Measurements from ENCODE around the gene ARHGAP24.
A peak's percentile ranks its signal among the peaks of the same experiment; 100 is the strongest.
"Not testable (repeated sequence)": the region's sequence is repeated elsewhere in the genome, so short reads cannot be mapped to it uniquely, and the experiment has no call there.

Gene ARHGAP24

DNA sequence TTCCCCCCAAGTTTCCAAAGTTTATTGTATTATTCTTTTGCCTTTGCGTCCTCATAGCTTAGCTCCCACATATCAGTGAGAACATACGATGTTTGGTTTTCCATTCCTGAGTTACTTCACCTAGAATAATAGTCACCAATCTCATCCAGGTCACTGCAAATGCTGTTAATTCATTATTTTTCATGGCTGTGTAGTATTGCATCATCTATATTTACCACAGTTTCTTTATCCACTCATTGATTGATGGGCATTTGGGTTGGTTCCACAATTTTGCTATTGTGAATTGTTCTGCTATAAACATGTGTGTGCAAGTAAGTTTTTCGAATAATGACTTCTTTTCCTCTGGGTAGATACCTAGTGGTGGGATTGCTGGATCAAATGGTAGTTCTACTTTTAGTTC lies 43.6 kb downstream of the ARHGAP24 start:
- not testable (repeated sequence) for DNase-seq (ENCODE audit: low read depth in 2 of 2)

DNA sequence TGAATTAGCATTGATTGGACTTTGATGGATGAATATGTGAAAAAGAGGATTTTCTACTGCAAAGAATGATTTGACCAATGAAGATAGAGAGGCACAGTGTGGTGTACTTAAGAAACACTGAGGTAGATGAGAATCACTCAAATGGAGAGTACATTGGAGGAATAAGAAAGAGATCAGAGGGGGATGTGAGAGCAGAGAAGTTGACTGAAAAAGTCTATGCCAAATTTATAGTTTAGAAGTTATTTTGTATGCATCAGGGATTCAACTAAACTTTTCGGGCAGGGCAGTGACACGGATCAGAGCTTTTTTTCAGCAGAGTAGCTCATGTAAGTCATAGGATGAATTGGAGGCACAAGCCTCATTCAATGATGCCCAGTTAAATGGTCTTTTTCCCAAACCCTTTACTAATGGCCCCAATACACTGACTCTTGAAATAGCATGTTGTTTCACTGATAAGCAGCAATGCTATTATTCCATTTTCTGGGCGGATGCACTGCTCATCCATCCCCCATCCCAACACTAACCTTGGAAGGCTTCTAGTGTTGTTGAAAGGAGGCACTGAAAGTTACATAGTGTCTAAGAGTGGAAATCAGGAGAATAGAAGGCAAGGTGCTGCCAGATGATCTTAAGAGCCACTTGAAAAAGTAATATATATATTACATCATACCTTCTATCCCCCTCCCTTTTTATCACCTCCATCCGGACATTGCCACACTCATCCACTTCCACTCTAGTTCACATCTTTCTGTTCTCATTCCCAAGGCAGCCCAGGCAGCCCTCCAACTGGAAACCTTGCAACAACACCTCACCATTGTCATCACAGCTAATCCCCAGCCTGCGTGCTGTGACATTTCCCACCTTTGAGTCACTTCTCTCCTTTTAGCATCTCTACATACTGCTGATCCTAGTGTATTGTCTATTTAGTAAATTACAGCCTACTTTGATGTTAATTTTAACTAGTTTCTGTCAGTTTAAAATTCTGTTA lies 46.1 kb downstream of the ARHGAP24 start:
- DNase-seq (ENCODE audit: low read depth in 2 of 2) = no peak

DNA sequence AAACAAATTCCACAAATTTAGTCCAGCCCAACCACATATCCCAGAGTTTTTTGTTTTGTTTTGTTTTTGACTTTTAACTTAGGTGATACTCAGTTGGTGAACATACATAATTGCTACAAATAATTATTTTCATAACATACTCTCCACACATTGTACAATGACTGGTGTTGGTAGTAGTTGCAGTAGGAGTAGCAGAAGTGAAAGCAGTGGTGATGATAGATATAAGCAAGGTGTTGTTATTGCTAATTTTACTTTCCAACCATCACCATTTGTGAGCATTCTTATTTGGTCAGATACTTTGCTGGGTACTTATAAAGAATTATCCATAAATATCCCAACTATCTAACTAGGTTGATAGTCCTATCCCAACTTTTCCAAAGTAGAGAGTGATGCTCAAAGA lies 47.3 kb downstream of the ARHGAP24 start:
- DNase-seq (ENCODE audit: low read depth in 2 of 2) = no peak

DNA sequence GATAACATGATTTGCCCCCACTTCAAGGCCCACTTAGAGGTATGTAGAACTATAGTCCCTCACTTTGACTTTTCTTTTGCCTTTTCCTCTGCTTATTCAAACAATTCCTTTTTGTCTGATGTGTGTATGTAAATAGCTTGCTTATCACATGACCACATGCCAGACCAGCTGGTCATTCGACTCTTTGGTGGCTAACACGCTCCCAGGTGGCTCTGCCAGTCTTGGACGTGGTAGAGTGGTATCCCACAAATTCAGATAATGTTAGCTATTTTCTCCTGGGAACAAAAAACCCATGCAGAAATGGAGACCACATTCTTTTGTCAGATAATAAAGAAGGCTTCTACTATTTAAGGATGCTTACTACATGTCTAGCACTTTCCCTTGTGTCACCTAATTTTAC lies 47.9 kb downstream of the ARHGAP24 start:
- no peak for DNase-seq (ENCODE audit: low read depth in 2 of 2)

DNA sequence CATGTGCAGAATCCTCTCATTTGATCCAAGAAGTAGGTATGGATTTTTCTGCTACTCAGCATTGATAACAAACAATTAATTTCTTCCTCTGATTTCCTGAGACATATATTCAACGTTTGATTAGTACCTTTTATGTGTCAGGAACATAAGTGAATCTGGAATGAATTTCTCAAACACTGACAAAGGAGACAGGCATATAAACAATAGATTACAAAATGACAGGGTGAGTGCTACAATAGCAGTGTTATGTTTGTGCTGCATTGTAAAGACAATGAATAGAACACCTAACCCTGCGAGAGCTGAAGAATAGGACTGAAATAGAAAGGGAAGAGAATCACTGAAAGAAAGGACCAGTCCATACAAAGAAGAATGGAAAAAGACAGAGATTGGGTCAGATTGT lies 52.9 kb downstream of the ARHGAP24 start:
- DNase-seq (ENCODE audit: low read depth in 2 of 2) = no peak

DNA sequence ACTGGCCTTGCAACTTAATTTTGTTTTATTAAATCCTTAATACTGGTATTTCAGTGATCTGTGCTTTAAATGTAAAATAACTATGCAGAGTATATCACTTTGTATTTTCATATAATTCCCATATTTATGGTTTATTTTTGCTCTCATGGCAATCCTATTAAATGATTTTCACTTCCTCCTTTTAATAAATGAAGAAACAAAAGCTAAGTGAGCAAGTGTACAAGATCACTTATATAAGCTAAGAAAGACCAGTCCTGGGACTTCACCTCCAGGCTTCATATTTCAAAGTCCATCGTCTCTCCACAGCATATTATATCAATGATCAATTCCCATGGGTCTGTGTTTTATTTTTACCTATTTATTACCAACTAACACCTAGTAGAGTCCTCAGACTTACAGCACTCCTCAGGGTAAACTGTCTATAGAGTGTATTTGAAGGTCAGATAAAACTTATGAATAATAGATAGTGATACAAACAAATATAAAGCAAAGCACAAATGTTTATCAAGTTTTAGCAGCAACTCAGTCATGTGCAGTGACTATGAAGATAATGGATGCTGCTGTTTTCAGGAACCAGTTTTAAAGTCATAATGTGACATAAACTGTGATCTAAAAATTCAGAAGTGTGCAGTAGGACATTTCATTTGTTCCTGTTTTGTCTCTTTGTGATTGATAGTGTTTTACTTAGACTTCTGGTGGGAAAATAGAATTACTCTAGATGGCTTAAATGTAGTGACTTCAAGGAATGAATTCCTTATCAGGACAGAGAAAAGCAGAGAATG lies 56.8 kb downstream of the ARHGAP24 start:
- DNase-seq (ENCODE audit: low read depth in 2 of 2) = no peak

DNA sequence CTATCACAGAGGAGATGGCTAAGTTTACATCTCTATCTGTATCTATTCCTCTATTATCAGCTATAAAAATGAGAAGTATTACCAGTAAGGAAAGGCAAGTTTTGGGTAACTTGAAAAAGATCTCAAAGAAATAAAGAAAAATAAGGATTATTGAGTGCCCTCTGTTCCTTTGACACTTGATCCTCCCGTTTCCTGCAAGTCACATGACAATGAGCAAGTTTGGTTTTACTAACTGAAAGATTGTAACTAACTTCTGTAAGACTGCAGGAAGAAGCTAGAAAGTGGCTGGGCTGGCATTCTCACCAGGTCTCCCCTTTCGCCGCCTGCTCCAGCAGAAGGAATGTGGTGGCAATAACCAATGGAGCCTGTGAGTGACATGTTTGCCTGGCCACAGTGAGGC lies 59.2 kb downstream of the ARHGAP24 start:
- DNase-seq (ENCODE audit: low read depth in 2 of 2) = no peak

DNA sequence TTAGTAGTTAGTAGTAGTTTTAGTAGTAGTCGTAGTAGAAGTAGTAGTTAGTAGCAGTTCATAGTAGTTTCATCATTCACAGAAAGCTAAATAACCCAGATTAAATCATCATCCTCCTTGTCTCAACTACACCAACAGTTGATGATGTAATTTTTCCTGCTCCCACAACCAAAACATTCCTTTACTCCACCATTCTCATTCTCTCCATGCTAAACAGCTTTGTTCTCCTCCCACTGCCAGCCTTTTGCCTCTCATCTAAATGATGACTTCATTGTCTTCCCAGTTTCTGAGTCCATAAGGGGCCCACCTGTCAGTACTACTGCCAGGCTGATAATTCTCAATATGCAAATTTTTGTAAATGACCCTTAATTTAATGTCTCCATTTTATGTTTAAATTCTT lies 68.9 kb downstream of the ARHGAP24 start:
- DNase-seq (ENCODE audit: low read depth in 2 of 2) = no peak

DNA sequence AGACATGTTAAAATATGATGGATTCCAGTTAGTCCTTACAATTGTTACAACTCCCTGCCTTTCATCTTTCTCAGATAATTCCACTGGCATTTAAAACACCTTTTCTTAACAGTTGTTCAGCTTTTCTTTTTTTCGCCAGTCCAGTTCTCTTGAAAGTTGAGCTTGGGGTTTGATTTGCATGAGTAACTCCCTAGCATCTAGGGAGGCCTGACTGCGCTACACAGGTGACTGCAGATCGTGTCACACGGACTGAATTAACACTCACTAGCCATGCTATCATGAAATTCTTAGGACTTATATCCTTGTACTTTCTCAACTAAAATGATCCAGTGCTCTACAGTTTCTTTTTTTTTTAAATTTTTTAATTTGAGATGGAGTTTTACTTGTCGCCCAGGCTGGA lies 69.8 kb downstream of the ARHGAP24 start:
- DNase-seq (ENCODE audit: low read depth in 2 of 2) = no peak

DNA sequence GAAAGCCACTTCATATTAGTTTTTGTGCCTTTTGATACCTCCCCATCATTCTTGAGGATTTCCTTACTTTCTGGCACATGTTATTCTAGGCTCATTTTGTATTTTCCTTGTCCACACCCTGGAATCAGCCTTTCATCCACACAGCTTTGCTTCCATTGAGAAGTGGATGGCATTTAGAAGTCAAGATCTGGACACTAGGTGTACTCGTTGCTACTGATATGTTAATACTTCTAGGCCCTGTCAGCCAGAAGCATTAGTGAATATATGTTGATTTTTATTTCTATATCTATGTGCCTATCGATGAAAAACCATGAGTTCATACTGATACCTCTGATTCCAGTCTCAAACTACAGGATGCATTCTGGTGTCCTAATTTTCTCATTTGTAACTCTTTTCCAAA lies 73.2 kb downstream of the ARHGAP24 start:
- no peak for DNase-seq (ENCODE audit: low read depth in 2 of 2)

DNA sequence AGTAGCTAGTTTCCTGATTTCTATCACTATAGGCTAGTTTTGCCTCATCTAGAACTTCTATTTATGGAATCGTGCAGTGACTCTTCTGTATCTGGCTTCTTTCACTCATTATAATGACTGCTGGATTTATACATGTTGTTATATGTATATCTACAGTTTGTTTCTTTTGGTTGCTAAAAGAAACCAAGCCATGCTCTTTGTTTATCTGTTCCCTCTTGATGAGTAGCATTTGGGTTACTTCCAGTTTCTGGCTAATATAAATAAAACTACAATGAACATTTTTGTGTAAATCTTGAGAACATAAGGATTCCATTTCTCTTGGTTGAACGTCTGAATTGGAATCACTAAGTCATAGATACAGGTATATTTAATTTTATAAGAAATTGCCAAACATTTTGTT lies 73.9 kb downstream of the ARHGAP24 start:
- DNase-seq (ENCODE audit: low read depth in 2 of 2) = no peak

DNA sequence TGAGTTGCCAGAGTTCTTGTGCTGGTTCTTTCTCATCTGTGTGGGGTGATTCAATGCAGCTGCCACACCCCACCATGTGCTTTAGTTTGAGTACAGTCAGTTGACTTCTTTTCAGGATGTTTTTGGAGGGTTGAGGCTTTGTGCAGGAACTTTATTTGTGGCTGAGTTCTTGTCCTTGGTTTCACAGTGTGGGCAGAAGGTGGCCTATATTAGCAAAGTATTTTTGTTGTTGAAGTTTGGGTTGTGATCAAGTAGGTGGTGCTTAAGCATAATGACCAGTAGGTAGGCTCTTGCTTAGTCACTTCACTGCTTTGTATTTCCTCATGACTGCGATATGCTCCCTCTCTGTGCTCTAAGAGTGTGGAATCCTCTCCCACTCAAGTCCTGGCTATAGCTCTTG lies 80.3 kb downstream of the ARHGAP24 start:
- no peak for DNase-seq (ENCODE audit: low read depth in 2 of 2)

DNA sequence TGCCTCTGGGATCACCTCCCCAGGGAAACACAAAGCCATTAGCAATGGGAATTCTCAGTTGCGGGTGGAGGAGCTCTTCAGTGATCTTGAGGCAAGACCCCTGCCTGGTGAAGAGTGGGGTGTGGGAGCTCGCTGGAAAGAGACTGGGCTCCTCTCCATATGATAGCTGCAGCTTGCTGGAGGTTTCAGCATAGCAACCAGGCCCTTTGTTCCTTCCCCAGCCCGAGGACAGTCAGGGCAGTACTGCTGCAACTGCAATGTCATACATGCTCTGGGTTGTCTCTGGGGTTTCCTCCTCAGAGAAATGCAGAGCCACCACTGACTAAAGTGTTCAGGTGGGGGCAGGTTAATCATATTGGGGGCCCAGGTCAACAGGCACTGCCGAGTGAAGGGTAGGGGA lies 81.3 kb downstream of the ARHGAP24 start:
- DNase-seq (ENCODE audit: low read depth in 2 of 2) = no peak

DNA sequence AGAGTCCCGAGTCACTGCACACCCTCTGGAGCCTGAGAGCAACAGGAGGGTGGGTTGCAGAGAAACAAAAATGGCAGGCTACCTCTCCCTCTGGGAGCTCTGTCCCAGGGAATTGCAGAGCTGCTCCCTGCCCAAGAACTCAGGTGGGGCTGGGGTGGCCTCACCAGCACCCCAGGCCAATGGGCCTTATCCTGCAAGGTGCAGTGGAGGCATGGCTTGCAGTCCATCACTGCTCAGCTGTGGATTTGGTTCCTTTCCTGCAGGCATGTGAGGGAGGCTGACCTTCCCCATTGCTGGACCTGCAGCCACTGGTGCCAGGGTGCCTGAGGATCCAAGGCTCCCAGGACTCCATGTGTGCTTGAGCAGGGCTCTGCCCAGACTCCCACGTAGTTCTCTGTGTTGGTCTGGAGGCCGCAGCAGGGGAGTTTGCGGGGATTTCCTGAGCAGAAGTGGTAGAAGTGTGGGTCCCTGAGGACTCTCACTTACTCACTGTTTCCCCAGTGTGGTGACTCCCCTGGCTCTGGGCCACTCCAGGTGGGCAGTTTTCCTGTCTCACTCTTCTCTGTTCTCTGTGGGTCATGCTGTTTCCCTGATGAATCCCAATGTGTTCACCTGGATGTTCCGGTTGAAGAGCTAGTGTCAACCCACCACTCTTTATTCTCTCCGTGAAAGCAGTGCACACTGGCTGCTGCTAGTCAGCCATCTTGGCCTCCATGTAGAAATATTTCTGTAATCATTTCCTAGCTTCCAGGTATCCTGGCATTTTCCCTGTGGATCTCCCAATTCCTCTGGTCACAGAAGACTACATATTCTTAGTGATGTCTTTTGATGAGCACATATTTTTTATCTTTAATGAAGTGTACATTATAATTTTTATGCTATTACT lies 82.3 kb downstream of the ARHGAP24 start:
- peak in 1 of 2 donors; percentile 4 for DNase-seq (ENCODE audit: low read depth in 2 of 2)

DNA sequence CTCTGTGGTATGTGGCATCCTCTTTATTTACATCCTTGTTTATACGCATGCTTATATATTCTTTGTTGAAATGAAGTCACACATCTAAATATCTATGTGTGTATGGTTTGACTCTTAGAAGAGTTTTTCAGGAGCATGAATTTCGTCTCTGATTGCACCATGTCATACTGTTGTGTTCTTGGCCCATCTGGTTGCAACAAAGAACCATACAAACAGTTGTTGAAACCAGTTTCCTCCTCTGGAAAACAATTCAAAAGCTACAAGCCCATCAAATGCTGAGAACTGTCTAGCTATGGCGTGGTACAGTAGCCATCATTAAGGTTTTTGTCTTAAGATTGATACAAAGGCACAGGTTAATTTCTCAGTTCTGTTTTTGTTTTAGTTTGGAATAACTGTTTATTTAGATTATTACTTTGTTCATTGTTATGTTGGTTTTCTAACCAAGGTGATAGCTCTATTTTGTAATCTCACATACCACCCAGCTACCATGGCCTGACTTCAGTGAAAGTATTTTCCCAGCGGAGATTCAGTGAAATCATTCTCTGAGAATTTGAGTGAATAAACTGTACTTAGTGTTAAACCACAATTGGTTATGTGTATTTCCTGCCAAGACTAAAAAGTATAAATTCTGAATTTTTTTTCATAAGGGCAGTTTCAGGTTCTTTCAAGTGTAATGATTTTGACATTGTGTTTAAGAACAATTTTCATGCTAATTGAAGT lies 91.0 kb downstream of the ARHGAP24 start:
- DNase-seq (ENCODE audit: low read depth in 2 of 2) = no peak

DNA sequence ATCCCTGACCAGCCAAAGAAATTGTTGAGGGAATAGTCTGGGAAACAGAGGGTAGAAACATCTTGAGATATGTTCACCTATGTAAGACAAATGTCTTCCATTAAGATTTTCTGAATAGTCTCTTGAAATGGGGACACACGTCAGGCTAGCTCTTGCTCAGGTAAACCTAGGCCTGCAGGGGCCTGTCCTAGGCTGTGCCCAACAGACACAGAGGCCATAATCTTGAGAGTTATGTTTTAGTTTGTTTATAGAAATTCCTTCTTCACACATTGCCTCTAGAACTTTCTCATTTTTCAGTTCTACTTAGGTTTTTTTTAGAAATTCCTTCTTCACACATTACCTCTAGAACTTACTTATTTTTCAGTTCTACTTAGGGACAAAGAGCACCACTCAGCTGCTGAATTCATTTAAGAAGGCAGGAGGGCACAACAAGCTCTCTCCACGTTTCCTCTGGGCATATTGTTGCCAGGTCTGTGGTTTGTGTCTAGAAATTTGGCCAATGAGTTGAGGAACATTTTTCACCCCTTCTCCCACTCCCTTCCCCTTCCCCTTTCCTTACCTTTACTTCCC lies 94.9 kb downstream of the ARHGAP24 start:
- DNase-seq (ENCODE audit: low read depth in 2 of 2) = no peak

DNA sequence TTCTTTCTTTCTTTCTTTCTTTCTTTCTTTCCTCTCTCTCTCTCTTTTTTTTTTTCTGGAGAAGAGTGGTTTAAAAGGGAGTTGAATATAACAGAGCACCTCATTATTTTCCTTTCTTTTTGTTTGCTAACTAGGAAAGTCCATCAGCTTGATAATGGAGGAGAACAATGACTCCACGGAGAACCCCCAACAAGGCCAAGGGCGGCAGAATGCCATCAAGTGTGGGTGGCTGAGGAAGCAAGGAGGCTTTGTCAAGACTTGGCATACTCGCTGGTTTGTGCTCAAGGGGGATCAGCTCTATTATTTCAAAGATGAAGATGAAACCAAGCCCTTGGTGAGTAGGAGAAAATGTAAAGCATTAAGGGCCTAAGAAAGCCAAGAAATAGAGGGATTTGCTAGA lies 95.4 kb downstream of the ARHGAP24 start:
- no peak for DNase-seq (ENCODE audit: low read depth in 2 of 2)

DNA sequence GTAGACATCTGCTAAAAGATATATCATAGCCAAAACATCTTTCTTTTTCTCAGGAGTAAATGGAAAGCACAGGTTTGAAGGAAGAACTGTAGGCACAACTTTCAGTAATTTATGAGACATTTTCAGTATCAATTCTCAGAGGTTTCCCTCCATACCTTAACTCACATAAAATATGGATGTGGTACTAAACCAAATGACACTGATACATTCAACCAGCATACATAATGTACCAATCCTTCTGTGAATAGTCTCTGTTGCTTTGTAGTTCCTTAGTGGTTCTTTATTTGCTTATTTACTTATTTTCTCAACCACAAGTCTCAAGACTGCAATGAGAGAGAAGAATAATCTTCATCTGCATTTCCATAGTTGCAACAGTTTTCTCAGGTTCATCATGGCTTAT lies 96.1 kb downstream of the ARHGAP24 start:
- DNase-seq (ENCODE audit: low read depth in 2 of 2) = no peak

DNA sequence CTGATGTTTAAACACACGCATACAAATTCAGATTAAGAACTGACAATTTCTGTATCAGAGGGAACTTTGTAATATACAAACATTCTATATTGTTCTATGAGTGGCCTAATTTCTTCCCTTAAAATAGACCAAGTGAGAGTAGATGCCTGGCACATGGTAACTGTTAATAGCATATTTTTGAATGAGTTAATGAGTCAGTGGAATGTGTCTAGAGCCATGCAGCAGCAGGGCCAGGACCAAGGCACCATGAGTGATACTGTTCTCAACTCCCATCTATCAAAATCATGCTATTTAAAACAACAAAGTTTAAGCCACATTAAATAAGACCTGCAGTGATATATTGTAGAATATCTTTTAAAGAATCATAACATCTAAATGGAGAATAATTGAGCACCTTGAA lies 98.3 kb downstream of the ARHGAP24 start:
- no peak for DNase-seq (ENCODE audit: low read depth in 2 of 2)

DNA sequence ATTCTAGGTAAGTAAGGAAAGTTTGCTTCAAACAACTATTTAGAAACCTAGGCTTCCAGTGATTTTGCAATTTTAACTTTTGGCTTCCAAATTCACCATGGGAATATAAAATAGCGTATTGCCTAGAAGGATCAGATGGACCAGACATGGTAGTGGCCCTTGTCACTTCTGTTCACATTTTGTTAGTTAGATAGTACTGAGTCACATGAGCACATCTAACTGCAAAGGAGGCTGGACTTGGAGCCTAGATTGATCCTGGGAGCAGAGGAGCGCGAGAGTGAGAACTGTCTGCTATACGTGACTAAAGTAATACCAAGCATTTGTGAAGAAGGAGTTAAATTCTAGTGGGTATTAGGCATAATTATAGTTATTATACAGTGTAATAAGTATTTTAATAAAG lies 102.4 kb downstream of the ARHGAP24 start:
- DNase-seq (ENCODE audit: low read depth in 2 of 2) = no peak

DNA sequence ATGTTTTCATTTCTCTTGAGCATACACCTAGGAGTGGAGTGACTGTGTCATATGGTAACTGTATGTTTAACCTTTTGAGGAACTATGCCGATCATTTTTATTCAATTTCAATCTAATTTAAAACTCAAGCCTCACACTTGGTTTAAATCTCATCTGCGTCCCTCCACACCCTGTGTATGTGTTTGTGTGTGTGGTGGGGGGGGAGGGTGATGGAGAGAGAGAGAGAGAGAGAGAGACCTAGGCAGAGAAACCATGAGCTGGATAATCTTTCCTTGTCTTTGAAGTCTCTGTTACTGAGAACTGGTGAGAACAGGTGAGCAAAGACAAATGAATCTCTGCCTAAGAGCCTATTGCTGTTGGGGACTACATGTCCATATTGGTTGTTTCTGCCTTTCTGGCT lies 105.0 kb downstream of the ARHGAP24 start:
- DNase-seq (ENCODE audit: low read depth in 2 of 2) = no peak
